GM12872 (cell line): ENCODE data around the gene BHMT.

ENCODE experiments used
- CTCF ChIP-seq: IDR thresholded peaks from 3 replicates; pipeline ENCODE4 v1.5.1; 2011; ENCODE audit warnings: low read depth, mild to moderate bottlenecking, low read length, moderate library complexity; ENCODE audit not compliant: insufficient read depth

The BHMT gene

GRCh38 chr5:79105868-79106267, 5.7 kb upstream of the BHMT start:
- no peak for TF ChIP-seq CTCF

GRCh38 chr5:79107020-79107796, 4.4 kb upstream of the BHMT start:
- no peak for TF ChIP-seq CTCF

GRCh38 chr5:79108086-79108485, 3.5 kb upstream of the BHMT start:
- no peak for TF ChIP-seq CTCF

GRCh38 chr5:79108792-79109191, 2.8 kb upstream of the BHMT start:
- no peak for TF ChIP-seq CTCF

- peak; percentile 70 for TF ChIP-seq CTCF
These were observed 1.8 kb upstream of the BHMT start for GRCh38 chr5:79109527-79110492.

- TF ChIP-seq CTCF: no peak
These were observed 522 bp downstream of the BHMT start for GRCh38 chr5:79111960-79112702.

GRCh38 chr5:79112703-79113058, 1.1 kb downstream of the BHMT start:
- no peak for TF ChIP-seq CTCF
